ENCODE results near the gene DEF6.

Gene DEF6, protein sequence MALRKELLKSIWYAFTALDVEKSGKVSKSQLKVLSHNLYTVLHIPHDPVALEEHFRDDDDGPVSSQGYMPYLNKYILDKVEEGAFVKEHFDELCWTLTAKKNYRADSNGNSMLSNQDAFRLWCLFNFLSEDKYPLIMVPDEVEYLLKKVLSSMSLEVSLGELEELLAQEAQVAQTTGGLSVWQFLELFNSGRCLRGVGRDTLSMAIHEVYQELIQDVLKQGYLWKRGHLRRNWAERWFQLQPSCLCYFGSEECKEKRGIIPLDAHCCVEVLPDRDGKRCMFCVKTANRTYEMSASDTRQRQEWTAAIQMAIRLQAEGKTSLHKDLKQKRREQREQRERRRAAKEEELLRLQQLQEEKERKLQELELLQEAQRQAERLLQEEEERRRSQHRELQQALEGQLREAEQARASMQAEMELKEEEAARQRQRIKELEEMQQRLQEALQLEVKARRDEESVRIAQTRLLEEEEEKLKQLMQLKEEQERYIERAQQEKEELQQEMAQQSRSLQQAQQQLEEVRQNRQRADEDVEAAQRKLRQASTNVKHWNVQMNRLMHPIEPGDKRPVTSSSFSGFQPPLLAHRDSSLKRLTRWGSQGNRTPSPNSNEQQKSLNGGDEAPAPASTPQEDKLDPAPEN

DNA sequence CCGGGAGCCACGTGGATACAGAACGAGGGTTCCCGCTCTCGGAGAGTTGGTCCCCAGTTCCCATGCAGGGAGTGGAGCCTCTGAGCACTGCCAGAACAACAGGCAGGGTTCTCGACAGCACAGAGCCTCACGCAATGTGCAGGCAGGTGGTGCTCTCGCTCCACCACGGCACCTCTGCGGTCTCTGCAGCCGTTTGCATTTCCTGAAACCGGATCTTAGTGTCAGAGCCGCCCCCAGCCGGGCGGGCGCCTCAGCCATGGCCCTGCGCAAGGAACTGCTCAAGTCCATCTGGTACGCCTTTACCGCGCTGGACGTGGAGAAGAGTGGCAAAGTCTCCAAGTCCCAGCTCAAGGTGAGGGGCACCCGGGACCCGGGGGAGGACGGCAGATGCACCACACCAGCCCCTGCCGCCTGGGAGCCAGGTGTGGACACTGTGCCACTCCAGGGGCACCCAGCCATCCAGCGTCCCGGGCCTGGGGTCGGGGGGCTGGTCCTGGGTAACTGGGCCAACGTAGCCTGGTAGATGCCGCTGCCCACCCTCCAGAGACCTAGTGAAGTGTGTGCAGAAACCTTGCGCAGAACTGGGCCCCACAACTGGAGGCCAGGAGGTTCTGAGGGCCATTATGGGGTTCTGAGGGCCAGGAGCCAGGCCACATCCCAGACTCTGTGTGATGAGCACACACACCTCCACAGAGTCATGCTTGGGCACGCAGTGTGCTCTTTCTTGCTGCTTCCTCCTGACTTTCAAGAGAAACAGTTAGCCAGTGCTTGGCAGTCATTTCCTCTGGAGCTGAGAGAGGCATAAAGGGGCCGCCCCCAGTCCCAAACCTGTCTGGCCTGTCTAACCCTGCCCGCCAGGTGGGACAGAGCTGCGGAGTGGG is at the start of gene DEF6:
Gene DEF6 (plus strand): TSS at position 218 of the 881 bp plus-strand sequence. CDS start 39 bp downstream, at position 257.
- DNase-seq = peak; percentile 90
- Mint-ChIP-seq H3K4me1 (ENCODE audit: low read depth) (peaks cover 50% of the 10 kb centered on the region), H3K27ac (peak within 1 kb of the TSS; percentile 99), H3K27me3 (no peaks in the 10 kb centered on the region), H3K9me3 (no peaks in the 10 kb centered on the region), H3K4me3 (peak within 1 kb of the TSS; percentile 87), H3K36me3 (ENCODE audit: low read depth) (peaks cover 71% of the 10 kb centered on the region)

DNA sequence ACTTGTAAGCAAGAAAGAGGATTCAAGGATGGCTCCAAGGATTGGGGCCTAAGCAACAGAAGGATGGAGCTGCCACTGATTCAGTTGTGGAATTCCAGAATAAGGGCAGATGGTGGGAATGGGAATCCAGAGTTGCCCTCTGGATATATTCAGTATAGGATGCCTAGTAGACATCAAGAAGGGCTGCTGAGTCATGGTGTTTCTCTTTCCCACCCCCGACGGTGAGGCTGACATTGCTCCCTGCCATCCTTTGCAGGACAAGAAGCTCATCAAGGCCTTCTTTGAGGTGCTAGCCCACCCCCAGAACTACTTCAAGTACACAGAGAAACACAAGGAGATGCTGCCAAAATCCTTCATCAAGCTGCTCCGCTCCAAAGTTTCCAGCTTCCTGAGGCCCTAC is 49.3 kb upstream of the DEF6 start:
- no peak for DNase-seq
- peaks cover 14% of the 10 kb centered on the region for H3K4me1 Mint-ChIP-seq (ENCODE audit: low read depth)
- no peaks in the 10 kb centered on the region for H3K9me3 Mint-ChIP-seq
- H3K27ac Mint-ChIP-seq = peak overlapping the region; percentile 59
- H3K27me3 Mint-ChIP-seq = no peaks in the 10 kb centered on the region
- H3K36me3 Mint-ChIP-seq (ENCODE audit: low read depth) = peaks cover 7% of the 10 kb centered on the region
- H3K4me3 Mint-ChIP-seq = no peak overlapping the region

GRCh38 chr6:35248965-35249364 is 48.7 kb upstream of the DEF6 start:
- Mint-ChIP-seq H3K4me3 (no peak overlapping the region), H3K27ac (peak overlapping the region; percentile 59), H3K27me3 (no peaks in the 10 kb centered on the region), H3K36me3 (ENCODE audit: low read depth) (peaks cover 6% of the 10 kb centered on the region), H3K9me3 (no peaks in the 10 kb centered on the region), H3K4me1 (ENCODE audit: low read depth) (peaks cover 14% of the 10 kb centered on the region)
- no peak for DNase-seq

- Mint-ChIP-seq H3K27ac (no peak overlapping the region), H3K4me1 (ENCODE audit: low read depth) (peaks cover 14% of the 10 kb centered on the region), H3K4me3 (no peak overlapping the region), H3K27me3 (no peaks in the 10 kb centered on the region), H3K36me3 (ENCODE audit: low read depth) (no peaks in the 10 kb centered on the region), H3K9me3 (no peaks in the 10 kb centered on the region)
- DNase-seq = no peak
Measured at GRCh38 chr6:35251949-35252348, 45.7 kb upstream of the DEF6 start.

DNA sequence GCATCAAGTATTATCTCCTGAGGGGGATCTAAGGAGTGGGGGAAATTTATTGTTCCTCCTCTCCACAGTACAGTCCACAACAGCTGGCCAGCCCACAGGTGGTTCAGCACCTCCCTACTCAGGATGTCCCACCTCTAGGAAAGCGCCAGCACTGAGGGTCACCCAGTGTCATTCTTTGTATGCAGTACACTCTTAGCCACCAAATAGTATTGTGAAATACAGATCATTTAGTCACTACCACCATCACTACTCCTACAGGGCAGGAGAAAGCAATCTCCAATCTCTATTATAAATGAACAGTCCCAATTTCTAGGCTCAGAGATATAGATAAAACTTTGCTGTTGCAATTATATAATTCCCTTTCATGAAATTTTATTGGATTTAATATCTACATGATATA is 44.4 kb upstream of the DEF6 start:
- Mint-ChIP-seq H3K36me3 (ENCODE audit: low read depth) (no peaks in the 10 kb centered on the region), H3K27ac (no peak overlapping the region), H3K4me3 (no peak overlapping the region), H3K27me3 (no peaks in the 10 kb centered on the region), H3K4me1 (ENCODE audit: low read depth) (peaks cover 12% of the 10 kb centered on the region), H3K9me3 (no peaks in the 10 kb centered on the region)
- DNase-seq = no peak

DNA sequence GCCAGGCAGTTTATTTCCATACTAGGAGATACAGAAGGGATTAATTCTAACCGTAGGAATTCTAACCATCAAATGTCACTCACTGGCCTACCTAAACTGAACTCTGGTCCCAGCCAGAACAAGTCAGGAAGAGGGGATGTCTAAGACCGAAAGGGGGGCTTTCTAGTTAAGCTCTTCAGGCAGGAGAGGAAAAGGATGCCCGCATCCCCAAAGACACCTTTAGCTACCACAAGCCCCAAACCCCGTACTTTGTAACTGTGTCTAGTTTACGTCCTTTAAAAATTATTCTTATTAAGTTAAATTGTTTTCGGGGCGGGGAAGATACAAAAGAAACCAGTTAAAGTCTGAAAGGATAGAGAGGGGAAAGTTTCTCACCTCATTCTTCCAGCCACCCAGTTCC is 39.3 kb upstream of the DEF6 start:
- H3K27ac Mint-ChIP-seq = peak overlapping the region; percentile 97
- peak overlapping the region; percentile 96 for H3K4me3 Mint-ChIP-seq
- H3K4me1 Mint-ChIP-seq (ENCODE audit: low read depth) = peaks cover 40% of the 10 kb centered on the region
- no peak for DNase-seq
- no peaks in the 10 kb centered on the region for H3K27me3 Mint-ChIP-seq
- H3K9me3 Mint-ChIP-seq = no peaks in the 10 kb centered on the region
- H3K36me3 Mint-ChIP-seq (ENCODE audit: low read depth) = peaks cover 11% of the 10 kb centered on the region

- no peaks in the 10 kb centered on the region for H3K27me3 Mint-ChIP-seq
- H3K4me3 Mint-ChIP-seq = peak overlapping the region; percentile 96
- no peaks in the 10 kb centered on the region for H3K9me3 Mint-ChIP-seq
- peaks cover 43% of the 10 kb centered on the region for H3K4me1 Mint-ChIP-seq (ENCODE audit: low read depth)
- peak overlapping the region; percentile 97 for H3K27ac Mint-ChIP-seq
- no peak for DNase-seq
- peaks cover 11% of the 10 kb centered on the region for H3K36me3 Mint-ChIP-seq (ENCODE audit: low read depth)
Measured at GRCh38 chr6:35258858-35259193, 38.8 kb upstream of the DEF6 start.

GRCh38 chr6:35259194-35259947 is 38.2 kb upstream of the DEF6 start, which contains the start of gene ZNF76:
Gene ZNF76, plus strand, starts transcription at chr6:35259735. Its CDS starts 21,417 bp downstream, at chr6:35281152.
- Mint-ChIP-seq H3K4me1 (ENCODE audit: low read depth) (peaks cover 48% of the 10 kb centered on the region), H3K9me3 (no peaks in the 10 kb centered on the region), H3K36me3 (ENCODE audit: low read depth) (peaks cover 11% of the 10 kb centered on the region), H3K4me3 (peak within 1 kb of the TSS; percentile 96), H3K27me3 (no peaks in the 10 kb centered on the region), H3K27ac (peak within 1 kb of the TSS; percentile 97)
- peak; percentile 93 for DNase-seq

GRCh38 chr6:35259948-35260590 is 37.5 kb upstream of the DEF6 start:
- peak; percentile 77 for DNase-seq
- Mint-ChIP-seq H3K9me3 (no peaks in the 10 kb centered on the region), H3K27me3 (no peaks in the 10 kb centered on the region), H3K36me3 (ENCODE audit: low read depth) (peaks cover 11% of the 10 kb centered on the region), H3K4me1 (ENCODE audit: low read depth) (peaks cover 54% of the 10 kb centered on the region), H3K27ac (peak overlapping the region; percentile 95), H3K4me3 (peak overlapping the region; percentile 96)

DNA sequence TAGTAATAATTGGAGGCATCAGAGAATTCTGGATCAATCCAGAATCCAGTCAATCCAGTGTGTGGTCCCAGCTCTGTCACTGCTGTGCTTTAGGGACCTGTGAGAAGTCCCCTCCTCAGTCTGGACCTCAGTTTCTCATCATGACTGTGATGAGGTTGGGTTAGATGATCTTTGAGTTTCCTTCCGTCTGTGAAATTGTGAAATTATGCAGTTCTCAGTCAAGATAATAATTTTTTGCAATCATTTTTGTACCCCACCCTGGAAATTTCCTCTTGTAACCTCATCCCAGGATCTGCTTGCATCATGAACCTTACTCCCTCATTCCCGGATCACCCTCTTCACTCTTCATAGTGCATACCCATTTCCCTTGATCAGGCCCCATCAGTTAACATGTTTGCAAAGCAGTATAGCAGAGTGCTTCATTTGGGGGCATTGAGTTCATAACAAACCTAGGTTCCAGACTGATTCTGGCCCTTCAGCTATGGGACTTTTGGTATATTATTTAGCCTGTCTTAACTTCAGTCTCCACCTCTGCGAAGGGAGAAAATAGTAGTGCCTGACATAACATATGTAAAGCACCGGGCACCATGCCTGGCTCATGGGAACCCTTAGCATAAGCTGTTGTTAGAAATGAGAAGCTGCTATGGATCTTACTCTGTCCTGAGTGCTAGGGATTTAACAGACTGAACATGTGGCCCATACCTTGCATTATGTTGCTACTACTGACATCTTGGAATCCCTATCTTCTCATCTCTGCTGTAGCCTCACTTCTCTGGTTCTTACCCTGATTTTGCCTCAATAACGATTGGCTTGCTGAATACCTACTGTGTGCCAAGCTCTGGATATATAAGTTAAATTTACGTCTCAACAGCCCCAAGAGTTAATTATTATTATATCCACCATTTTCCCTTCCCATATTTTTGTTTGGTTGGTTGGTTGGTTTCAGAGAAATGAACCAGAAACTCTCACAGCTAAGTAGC is 36.7 kb upstream of the DEF6 start:
- Mint-ChIP-seq H3K4me1 (ENCODE audit: low read depth) (peaks cover 59% of the 10 kb centered on the region), H3K27ac (peak overlapping the region; percentile 95), H3K9me3 (no peaks in the 10 kb centered on the region), H3K27me3 (no peaks in the 10 kb centered on the region), H3K4me3 (peak overlapping the region; percentile 96), H3K36me3 (ENCODE audit: low read depth) (peaks cover 14% of the 10 kb centered on the region)
- no peak for DNase-seq

DNA sequence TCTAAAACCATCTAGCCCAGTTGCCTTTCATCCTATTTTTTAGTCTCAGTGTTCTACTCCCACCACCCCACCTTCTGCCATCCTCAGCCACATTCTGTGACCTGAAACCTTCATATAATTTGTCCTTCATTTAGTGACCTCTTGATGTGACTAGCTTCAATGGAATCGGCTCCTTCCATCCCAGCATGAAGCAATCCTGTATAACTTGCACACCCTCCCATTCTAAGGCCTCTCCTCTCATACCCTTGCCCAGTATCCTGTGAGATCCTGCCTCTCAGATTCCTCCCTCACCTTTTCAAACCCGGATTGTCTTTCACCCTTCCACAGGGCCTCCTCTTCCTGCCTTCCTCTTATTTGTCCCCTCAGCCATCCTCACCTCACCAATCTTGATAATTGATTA is 35.0 kb upstream of the DEF6 start:
- Mint-ChIP-seq H3K36me3 (ENCODE audit: low read depth) (peaks cover 17% of the 10 kb centered on the region), H3K27ac (no peak overlapping the region), H3K4me3 (no peak overlapping the region), H3K27me3 (no peaks in the 10 kb centered on the region), H3K4me1 (ENCODE audit: low read depth) (peaks cover 61% of the 10 kb centered on the region), H3K9me3 (no peaks in the 10 kb centered on the region)
- no peak for DNase-seq

- Mint-ChIP-seq H3K4me3 (no peak overlapping the region), H3K36me3 (ENCODE audit: low read depth) (peaks cover 23% of the 10 kb centered on the region), H3K27me3 (no peaks in the 10 kb centered on the region), H3K4me1 (ENCODE audit: low read depth) (peaks cover 62% of the 10 kb centered on the region), H3K27ac (no peak overlapping the region), H3K9me3 (no peaks in the 10 kb centered on the region)
- no peak for DNase-seq
Measured at GRCh38 chr6:35264550-35265274, 32.9 kb upstream of the DEF6 start.

All from activated T-cell treated with anti-CD3 and anti-CD28 coated beads, Interleukin-2, amount 50 U/mL, for 24 hours (primary cell).